Nephron (organoid): Measurements from ENCODE around the gene LRG1.

Source experiments
- H3K27ac Mint-ChIP-seq, 3 experiments: 2 replicates each; pipeline ENCODE4 v1.8.0; 2020; ENCODE audit warnings: mixed read lengths in 3 of 3, mild to moderate bottlenecking in 2 of 3, moderate library complexity in 1 of 3
- H3K27me3 Mint-ChIP-seq: 2 replicates; pipeline ENCODE4 v1.8.0; 2021; ENCODE audit warnings: low read depth, mild to moderate bottlenecking, moderate library complexity, mixed read lengths
- H3K36me3 Mint-ChIP-seq: 2 replicates; pipeline ENCODE4 v1.8.0; 2020; ENCODE audit warnings: low read depth, mixed read lengths
- H3K4me1 Mint-ChIP-seq: 2 replicates; pipeline ENCODE4 v1.8.0; 2020; ENCODE audit warnings: mixed read lengths
- H3K4me3 Mint-ChIP-seq, 3 experiments: 2 replicates each; pipeline ENCODE4 v1.8.0; 2020; ENCODE audit warnings: mild to moderate bottlenecking in 3 of 3, mixed read lengths in 3 of 3, moderate library complexity in 2 of 3
- H3K9me3 Mint-ChIP-seq: 2 replicates; pipeline ENCODE4 v1.8.0; 2020; ENCODE audit warnings: mixed read lengths
- CTCF ChIP-seq, 3 experiments: fragments of 200-600 bp; sonication (generic); IDR thresholded peaks; one replicate each; pipeline ENCODE4 v1.5.0; 2021; ENCODE audit warnings: antibody characterized with exemption in 3 of 3; ENCODE audit not compliant: unreplicated experiment in 3 of 3

Gene LRG1

DNA sequence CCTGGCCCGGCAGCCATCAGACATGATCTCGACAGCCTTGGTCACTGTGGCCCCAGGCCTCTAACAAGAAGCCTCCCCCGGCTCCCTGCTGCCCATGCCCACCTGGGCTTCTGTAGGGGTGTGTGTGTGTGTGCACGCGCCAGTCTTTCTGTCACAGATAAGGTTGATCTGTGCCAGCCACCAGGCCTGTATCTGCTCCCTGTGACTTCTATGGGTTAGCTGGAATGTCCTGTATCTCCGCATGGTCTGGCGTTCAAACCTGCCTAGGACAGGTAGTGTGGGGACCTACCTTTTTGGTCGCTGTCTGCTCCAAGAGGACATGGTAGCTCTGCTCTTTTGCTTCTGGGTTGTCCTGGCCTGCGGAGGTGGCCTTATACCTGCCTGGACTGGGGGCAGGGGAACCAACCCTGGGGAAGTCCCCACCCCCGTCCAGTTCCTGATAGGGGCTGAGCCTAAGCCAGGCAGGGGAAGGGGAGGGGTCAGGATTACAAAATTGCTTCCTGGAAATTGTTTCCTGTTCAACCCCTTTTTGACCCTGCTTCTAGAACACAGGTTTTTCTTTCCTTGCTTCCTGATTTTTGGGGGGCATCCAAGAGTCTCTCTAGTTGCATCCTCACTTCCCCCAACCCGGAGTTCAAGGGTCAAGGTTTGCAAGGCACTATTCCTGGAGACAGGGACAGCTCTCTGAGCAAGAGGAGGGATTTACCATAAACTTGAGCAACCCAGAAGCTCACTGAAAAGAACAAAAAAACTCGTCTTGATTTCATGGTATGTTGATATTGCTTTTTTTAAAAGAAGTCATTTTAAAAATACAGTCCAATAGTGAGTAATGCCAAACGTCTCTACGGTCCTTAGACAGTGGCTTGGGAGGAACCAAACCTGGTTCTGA is at the start of gene LRG1:
Gene LRG1, minus strand, starts transcription at position 344 of the 889 bp plus-strand sequence. Its CDS starts 23 bp downstream, at position 321.
- no peak for TF ChIP-seq CTCF (IDR thresholded peaks at IDR 0.05; ENCODE audit: unreplicated experiment in 3 of 3)
- H3K4me3 Mint-ChIP-seq: peak within 1 kb of the TSS in 1 of 3 experiments; percentile 11
- peaks cover 14% of the 10 kb centered on the region for H3K27me3 Mint-ChIP-seq
- peaks cover 8% of the 10 kb centered on the region for H3K4me1 Mint-ChIP-seq
- no peaks in the 10 kb centered on the region for H3K9me3 Mint-ChIP-seq
- peak within 1 kb of the TSS in 2 of 3 experiments; percentile 40 to 53 for H3K27ac Mint-ChIP-seq
- H3K36me3 Mint-ChIP-seq: no peaks in the 10 kb centered on the region

DNA sequence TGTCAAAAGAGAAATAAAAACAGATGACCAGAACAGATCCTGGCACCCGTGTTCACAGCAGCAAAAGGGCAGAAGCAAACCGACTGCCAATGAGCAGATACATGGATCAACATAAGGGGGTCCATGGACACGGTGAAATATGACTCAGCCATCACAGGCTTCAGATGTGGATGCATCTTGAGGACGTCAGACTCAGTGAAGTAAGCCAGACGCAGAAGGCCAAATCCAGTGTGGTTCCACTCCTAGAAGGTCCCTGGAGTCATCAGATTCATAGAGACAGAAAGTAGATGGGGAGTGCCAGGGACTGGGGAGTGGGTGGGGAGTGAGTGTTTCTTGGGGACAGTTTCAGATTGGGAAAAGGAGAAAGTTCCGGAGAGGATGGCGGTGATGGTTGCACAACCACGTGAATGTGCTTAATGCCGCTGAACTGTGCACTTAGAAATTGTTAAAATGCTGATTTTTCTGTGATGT is 48.5 kb upstream of the LRG1 start:
- no peak for TF ChIP-seq CTCF (IDR thresholded peaks at IDR 0.05; ENCODE audit: unreplicated experiment in 3 of 3)
- H3K9me3 Mint-ChIP-seq: no peaks in the 10 kb centered on the region
- peak overlapping the region; percentile 25 to 89 (median 71) for H3K27ac Mint-ChIP-seq
- peaks cover 31% of the 10 kb centered on the region for H3K4me1 Mint-ChIP-seq
- peaks cover 17% of the 10 kb centered on the region for H3K27me3 Mint-ChIP-seq
- no peaks in the 10 kb centered on the region for H3K36me3 Mint-ChIP-seq
- H3K4me3 Mint-ChIP-seq: peak overlapping the region in 1 of 3 experiments; percentile 34

GRCh38 chr19:4587527-4587926 is 47.7 kb upstream of the LRG1 start:
- Mint-ChIP-seq H3K4me3 (peak overlapping the region in 1 of 3 experiments; percentile 35), H3K9me3 (no peaks in the 10 kb centered on the region), H3K27me3 (peaks cover 19% of the 10 kb centered on the region), H3K4me1 (peaks cover 28% of the 10 kb centered on the region), H3K36me3 (no peaks in the 10 kb centered on the region), H3K27ac (no peak overlapping the region)
- TF ChIP-seq CTCF (IDR thresholded peaks at IDR 0.05; ENCODE audit: unreplicated experiment in 3 of 3): no peak

DNA sequence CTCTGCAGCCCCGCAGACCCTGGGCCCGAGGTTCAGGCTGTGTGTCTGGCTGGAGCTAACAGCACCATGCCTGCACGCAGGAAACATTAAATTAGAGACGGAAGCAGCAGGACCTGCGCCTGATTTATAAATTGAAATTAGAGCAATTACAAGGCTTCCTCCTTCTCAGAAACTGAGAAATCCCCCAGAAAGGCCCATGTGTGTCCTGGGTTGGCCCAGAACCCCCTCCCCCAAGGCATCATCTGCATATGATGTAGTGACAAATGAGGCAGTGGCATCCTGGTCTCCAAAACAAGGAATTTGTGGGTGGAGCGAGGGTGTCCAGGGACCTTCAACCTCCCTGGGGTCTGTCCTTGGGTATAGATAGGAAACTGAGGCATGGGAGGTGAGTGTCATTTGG is 46.9 kb upstream of the LRG1 start:
- Mint-ChIP-seq H3K27ac (no peak overlapping the region), H3K27me3 (peaks cover 27% of the 10 kb centered on the region), H3K4me3 (no peak overlapping the region), H3K4me1 (peaks cover 32% of the 10 kb centered on the region), H3K9me3 (no peaks in the 10 kb centered on the region), H3K36me3 (no peaks in the 10 kb centered on the region)
- no peak for TF ChIP-seq CTCF (IDR thresholded peaks at IDR 0.05; ENCODE audit: unreplicated experiment in 3 of 3)

- Mint-ChIP-seq H3K27ac (peak overlapping the region in 1 of 3 experiments; percentile 4), H3K9me3 (no peaks in the 10 kb centered on the region), H3K36me3 (no peaks in the 10 kb centered on the region), H3K4me1 (peaks cover 28% of the 10 kb centered on the region), H3K4me3 (peak overlapping the region; percentile 66 to 72 (median 66)), H3K27me3 (peaks cover 28% of the 10 kb centered on the region)
- TF ChIP-seq CTCF (IDR thresholded peaks at IDR 0.05; ENCODE audit: unreplicated experiment in 3 of 3): no peak
These were observed 46.4 kb upstream of the LRG1 start for GRCh38 chr19:4586245-4586644.
